Measurements from ENCODE around the gene GYS2.

- TF ChIP-seq, protein P1, sequence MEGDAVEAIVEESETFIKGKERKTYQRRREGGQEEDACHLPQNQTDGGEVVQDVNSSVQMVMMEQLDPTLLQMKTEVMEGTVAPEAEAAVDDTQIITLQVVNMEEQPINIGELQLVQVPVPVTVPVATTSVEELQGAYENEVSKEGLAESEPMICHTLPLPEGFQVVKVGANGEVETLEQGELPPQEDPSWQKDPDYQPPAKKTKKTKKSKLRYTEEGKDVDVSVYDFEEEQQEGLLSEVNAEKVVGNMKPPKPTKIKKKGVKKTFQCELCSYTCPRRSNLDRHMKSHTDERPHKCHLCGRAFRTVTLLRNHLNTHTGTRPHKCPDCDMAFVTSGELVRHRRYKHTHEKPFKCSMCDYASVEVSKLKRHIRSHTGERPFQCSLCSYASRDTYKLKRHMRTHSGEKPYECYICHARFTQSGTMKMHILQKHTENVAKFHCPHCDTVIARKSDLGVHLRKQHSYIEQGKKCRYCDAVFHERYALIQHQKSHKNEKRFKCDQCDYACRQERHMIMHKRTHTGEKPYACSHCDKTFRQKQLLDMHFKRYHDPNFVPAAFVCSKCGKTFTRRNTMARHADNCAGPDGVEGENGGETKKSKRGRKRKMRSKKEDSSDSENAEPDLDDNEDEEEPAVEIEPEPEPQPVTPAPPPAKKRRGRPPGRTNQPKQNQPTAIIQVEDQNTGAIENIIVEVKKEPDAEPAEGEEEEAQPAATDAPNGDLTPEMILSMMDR (IDR thresholded peaks at IDR 0.05 in 8 of 11, conservative IDR thresholded peaks at IDR 0.05 in 3 of 11) = no peak
- no peak for TF ChIP-seq POLR2A (IDR thresholded peaks at IDR 0.05)
These were observed 59.1 kb downstream of the GYS2 start for GRCh38 chr12:21545557-21545956.
